GM06990 (cell line): ENCODE measurements around the gene ALKBH2.

Experiments
- DNase-seq: peaks from one replicate; pipeline ENCODE4 v3.0.0-alpha.2; 2011; ENCODE audit not compliant: insufficient read length; ENCODE audit errors: extremely low read depth
- H3K27me3 ChIP-seq: replicated peaks from 2 replicates; pipeline ENCODE4 v1.6.0; 2011; ENCODE audit warnings: low read length; ENCODE audit not compliant: control insufficient read depth, insufficient read depth
- H3K36me3 ChIP-seq: 2 replicates; pipeline ENCODE4 v1.5.1; 2011; ENCODE audit warnings: low read length; ENCODE audit not compliant: control insufficient read depth, insufficient read depth
- H3K4me3 ChIP-seq: replicated peaks from 2 replicates; pipeline ENCODE4 v1.5.1; 2011; ENCODE audit warnings: low read depth, mild to moderate bottlenecking, control low read depth, low read length
- TF ChIP-seq, protein P1 (sequence below): IDR thresholded peaks from 2 replicates; pipeline ENCODE4 v1.5.1; 2011; ENCODE audit warnings: low read length, control low read depth, mild to moderate bottlenecking, inconsistent platforms; ENCODE audit not compliant: insufficient read depth, poor library complexity, severe bottlenecking

ALKBH2 gene

DNA sequence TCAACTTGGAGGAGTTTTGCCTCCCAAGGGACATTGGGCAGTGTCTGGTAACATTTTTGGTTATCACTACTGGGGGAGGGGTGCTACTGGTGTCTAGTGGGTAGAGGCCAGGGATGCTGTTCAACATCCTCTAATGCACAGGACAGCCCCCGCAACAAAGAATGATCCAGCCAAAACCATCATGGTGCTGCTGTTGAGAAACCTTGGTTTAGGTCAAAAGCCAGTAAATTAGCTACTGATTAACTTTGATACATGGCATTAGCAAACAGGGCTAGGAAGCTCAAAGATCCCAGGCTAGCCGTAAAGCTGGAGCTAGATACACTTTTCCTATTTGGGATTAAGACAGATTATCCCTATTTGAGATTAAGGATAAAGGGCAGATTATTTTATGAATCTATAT is 8.8 kb downstream of the ALKBH2 start:
- no peak for DNase-seq
- Histone ChIP-seq H3K36me3 (peaks cover 15% of the 10 kb centered on the region), H3K27me3 (no peaks in the 10 kb centered on the region), H3K4me3 (no peak overlapping the region)
- TF ChIP-seq, protein P1, sequence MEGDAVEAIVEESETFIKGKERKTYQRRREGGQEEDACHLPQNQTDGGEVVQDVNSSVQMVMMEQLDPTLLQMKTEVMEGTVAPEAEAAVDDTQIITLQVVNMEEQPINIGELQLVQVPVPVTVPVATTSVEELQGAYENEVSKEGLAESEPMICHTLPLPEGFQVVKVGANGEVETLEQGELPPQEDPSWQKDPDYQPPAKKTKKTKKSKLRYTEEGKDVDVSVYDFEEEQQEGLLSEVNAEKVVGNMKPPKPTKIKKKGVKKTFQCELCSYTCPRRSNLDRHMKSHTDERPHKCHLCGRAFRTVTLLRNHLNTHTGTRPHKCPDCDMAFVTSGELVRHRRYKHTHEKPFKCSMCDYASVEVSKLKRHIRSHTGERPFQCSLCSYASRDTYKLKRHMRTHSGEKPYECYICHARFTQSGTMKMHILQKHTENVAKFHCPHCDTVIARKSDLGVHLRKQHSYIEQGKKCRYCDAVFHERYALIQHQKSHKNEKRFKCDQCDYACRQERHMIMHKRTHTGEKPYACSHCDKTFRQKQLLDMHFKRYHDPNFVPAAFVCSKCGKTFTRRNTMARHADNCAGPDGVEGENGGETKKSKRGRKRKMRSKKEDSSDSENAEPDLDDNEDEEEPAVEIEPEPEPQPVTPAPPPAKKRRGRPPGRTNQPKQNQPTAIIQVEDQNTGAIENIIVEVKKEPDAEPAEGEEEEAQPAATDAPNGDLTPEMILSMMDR, result no peak

GRCh38 chr12:109082751-109083150 is 10.5 kb downstream of the ALKBH2 start:
- DNase-seq, result no peak
- no peaks in the 10 kb centered on the region for H3K27me3 ChIP-seq
- TF ChIP-seq, protein P1, result no peak
- no peak overlapping the region for H3K4me3 ChIP-seq
- H3K36me3 ChIP-seq, result peaks cover 8% of the 10 kb centered on the region

- Histone ChIP-seq H3K27me3 (no peaks in the 10 kb centered on the region), H3K4me3 (no peak overlapping the region), H3K36me3 (no peaks in the 10 kb centered on the region; the same call in 1 of the 2 replicates)
- TF ChIP-seq, protein P1, result no peak
- DNase-seq, result no peak
These were observed 18.4 kb downstream of the ALKBH2 start for GRCh38 chr12:109074866-109075265.

- TF ChIP-seq, protein P1, result no peak
- DNase-seq, result no peak
- H3K36me3 ChIP-seq, result peaks cover 3% of the 10 kb centered on the region; the same call in 1 of the 2 replicates
These were observed 23.7 kb downstream of the ALKBH2 start for GRCh38 chr12:109069307-109070271.

GRCh38 chr12:109065853-109066193 is 27.4 kb downstream of the ALKBH2 start:
- H3K4me3 ChIP-seq, result no peak overlapping the region
- TF ChIP-seq, protein P1, result no peak
- H3K36me3 ChIP-seq, result peaks cover 3% of the 10 kb centered on the region; the same call in 1 of the 2 replicates
- no peaks in the 10 kb centered on the region for H3K27me3 ChIP-seq
- no peak for DNase-seq

More at GRCh38 chr12:109069307-109070271, 23.7 kb downstream of the ALKBH2 start:
- H3K4me3 ChIP-seq, result no peak overlapping the region
- no peaks in the 10 kb centered on the region for H3K27me3 ChIP-seq
